Measurements from ENCODE around the gene IGSF3.
A peak's percentile ranks its signal among the peaks of the same experiment; 100 is the strongest.
"Not testable (repeated sequence)": the region's sequence is repeated elsewhere in the genome, so short reads cannot be mapped to it uniquely, and the experiment has no call there.

The IGSF3 gene

DNA sequence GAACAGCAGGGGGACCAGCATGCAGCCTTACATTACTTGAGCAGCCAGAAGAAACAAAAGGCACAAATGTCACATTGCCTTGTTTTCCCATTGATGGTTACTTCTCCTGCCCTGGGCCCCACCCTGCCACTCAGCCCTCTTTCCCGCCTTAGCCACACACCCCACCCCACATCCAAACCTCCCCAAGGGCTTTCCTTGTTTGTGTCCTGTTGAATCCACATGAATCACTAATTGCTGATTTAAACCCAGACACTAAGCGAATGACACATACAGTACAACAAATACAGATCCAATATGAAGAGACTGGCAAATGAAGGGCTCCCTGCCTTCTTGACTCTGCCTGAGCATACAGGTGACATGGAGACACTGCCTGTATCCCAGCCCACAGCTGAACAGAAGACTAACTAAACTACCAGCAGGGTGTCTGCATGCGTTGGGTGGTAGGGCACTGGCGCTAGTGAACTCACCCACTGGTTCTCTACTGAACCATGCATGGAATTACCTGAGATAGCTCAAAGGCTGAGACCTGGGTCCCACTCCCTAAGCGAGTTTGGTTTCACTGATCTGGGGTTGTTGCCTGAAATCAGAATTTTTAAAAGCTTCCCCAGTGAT is 3.1 kb downstream of the IGSF3 start:
- no peak overlapping the region for H3K4me3 ChIP-seq
- no peaks in the 10 kb centered on the region for H3K27me3 ChIP-seq (ENCODE audit: low read depth)
- H3K9me3 ChIP-seq, result no peaks in the 10 kb centered on the region
- in situ Hi-C loops (cut with MboI; ENCODE audit: low sequenced_read_pairs), result no loop called here
- no peaks in the 10 kb centered on the region for H3K36me3 ChIP-seq (replicated peaks)
- peaks cover 9% of the 10 kb centered on the region for H3K4me1 ChIP-seq
- no peak for DNase-seq (ENCODE audit: low spot score in 2 of 2)

DNA sequence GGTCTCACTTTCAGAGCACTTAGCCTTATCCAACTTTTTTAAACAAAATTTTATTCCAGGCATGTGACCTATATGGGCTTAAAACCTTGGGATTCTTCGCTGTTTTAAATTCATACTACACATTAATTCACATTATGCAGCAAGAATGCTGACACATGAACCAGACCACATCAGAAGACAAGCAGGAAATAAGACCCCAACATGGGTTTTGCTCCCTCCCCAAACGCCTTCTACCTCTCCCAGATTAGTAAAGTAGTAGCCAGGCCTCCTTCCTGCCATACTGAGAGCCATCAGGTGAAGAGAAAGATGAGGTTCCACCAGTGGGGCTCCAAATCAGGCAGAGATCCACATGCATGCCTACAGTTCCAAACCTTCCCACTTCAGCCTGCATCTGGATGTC is 3.7 kb downstream of the IGSF3 start:
- Histone ChIP-seq H3K27me3 (ENCODE audit: low read depth) (no peaks in the 10 kb centered on the region), H3K36me3 (replicated peaks) (no peaks in the 10 kb centered on the region), H3K9me3 (no peaks in the 10 kb centered on the region), H3K4me1 (peaks cover 9% of the 10 kb centered on the region), H3K4me3 (no peak overlapping the region)
- DNase-seq (ENCODE audit: low spot score in 2 of 2), result no peak
- in situ Hi-C loops (cut with MboI; ENCODE audit: low sequenced_read_pairs), result no loop called here

- in situ Hi-C loops (cut with MboI; ENCODE audit: low sequenced_read_pairs), result no loop called here
- DNase-seq (ENCODE audit: low spot score in 2 of 2), result no peak
- Histone ChIP-seq H3K27me3 (ENCODE audit: low read depth) (no peaks in the 10 kb centered on the region), H3K4me3 (no peak overlapping the region), H3K9me3 (no peaks in the 10 kb centered on the region), H3K36me3 (replicated peaks) (no peaks in the 10 kb centered on the region), H3K4me1 (peaks cover 4% of the 10 kb centered on the region)
These were observed 5.9 kb downstream of the IGSF3 start for GRCh38 chr1:116661633-116662032.

DNA sequence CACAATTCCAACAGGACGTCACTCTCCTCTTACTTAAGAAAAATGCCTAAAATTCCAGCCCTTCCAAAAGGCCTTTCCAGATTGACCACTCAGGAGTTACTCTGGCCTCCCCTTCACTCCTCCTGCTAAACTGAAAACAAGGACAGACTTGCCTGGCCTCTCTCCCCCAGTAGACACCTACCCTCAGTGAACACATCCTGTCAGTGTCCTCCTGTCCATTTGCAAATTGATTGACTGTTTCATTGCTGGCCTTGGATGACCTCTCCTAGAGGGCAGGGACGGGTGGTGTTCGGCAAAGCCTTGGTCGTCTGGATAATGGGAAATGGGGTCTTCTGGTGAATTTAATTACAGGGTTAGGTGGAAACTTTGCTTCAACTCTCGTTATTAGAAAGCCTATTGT is 8.9 kb downstream of the IGSF3 start:
- H3K9me3 ChIP-seq; H3K36me3 ChIP-seq (replicated peaks); DNase-seq (ENCODE audit: low spot score in 2 of 2); in situ Hi-C loops (cut with MboI; ENCODE audit: low sequenced_read_pairs); H3K4me3 ChIP-seq; H3K4me1 ChIP-seq; H3K27me3 ChIP-seq (ENCODE audit: low read depth): not testable (repeated sequence)

DNA sequence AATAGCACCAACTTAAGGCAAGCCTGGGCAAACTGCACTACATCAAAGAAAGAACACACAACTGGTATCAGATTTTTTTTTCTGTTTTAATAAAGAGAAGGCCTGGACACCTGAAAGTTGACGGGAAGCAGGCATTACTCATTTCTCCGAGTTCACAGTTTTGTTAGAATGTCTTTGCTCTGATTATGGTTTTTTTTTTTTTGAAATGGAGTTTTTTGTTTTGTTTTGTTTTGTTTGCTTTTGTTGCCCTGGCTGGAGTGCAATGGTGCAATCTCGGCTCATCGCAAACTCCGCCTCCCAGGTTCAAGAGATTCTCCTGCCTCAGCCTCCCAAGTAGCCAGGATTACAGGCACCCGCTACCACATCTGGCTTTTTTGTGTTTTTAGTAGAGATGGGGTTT is 9.7 kb downstream of the IGSF3 start:
- DNase-seq (ENCODE audit: low spot score in 2 of 2); H3K36me3 ChIP-seq (replicated peaks); H3K4me3 ChIP-seq; H3K4me1 ChIP-seq; H3K27me3 ChIP-seq (ENCODE audit: low read depth); in situ Hi-C loops (cut with MboI; ENCODE audit: low sequenced_read_pairs); H3K9me3 ChIP-seq: not testable (repeated sequence)

DNA sequence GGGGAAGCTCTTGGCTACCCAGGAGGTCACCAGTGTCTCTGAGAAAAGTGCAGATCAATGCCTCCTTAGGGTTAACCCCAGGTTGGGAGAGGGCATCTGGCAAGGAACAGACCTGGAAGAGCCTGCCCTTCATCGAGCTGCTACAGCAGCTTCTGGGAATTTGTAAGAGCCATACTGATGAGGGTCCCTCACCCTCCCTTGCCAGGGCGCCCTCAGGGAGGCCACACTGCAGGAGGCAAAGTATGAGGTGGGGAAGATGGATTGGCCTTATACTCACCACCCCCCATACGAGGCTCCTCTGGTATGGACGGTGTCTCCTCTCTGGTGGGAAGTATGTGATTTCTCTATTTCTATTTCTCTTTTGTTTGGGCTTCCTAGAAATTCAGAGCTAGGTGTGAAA is 13.2 kb downstream of the IGSF3 start:
- H3K4me1 ChIP-seq, result no peaks in the 10 kb centered on the region
- no peaks in the 10 kb centered on the region for H3K36me3 ChIP-seq (replicated peaks)
- in situ Hi-C loops (cut with MboI; ENCODE audit: low sequenced_read_pairs), result no loop called here
- H3K9me3 ChIP-seq, result no peaks in the 10 kb centered on the region
- no peak overlapping the region for H3K4me3 ChIP-seq
- no peak for DNase-seq (ENCODE audit: low spot score in 2 of 2)
- H3K27me3 ChIP-seq (ENCODE audit: low read depth), result no peaks in the 10 kb centered on the region

DNA sequence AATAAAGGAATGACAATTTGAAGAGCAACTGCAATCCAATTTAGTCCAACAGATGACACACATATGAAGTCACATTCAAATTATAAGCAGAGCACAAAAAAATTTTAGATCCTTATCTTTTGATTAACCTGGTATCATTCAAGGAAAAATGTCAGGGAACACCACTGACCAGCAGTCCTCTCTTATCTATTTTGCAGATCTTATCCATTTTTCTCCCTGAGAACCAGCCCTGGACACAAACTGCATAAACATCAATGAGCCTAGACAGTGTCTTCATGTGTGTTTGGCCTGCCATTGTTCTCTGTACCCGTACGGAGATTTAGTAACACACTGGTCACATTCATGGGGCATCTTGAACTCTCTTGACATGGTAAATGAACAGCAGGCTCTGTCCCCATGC is 14.9 kb downstream of the IGSF3 start:
- H3K36me3 ChIP-seq (replicated peaks); H3K4me1 ChIP-seq; H3K27me3 ChIP-seq (ENCODE audit: low read depth); H3K9me3 ChIP-seq; DNase-seq (ENCODE audit: low spot score in 2 of 2); in situ Hi-C loops (cut with MboI; ENCODE audit: low sequenced_read_pairs); H3K4me3 ChIP-seq: not testable (repeated sequence)

DNA sequence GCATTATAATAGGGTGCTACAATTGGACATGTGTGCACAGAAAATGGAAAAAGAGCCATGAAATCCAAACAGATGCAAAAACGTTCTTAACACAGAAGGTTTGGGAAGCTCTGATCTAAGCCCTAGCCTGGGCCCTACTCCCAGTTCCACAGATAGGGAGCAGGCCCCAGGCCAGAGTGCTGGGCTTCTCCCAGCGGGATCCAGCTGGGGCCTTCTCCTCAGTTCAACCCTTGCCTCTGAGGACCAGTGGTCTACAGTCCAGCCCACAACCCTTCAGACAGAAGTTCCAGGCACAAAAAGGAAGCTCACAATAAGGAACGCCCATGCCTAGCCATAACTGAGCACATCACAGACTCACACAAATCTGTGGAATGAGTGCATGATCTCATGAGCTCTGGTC is 16.8 kb downstream of the IGSF3 start:
- in situ Hi-C loops (cut with MboI; ENCODE audit: low sequenced_read_pairs); H3K4me3 ChIP-seq: not testable (repeated sequence)

DNA sequence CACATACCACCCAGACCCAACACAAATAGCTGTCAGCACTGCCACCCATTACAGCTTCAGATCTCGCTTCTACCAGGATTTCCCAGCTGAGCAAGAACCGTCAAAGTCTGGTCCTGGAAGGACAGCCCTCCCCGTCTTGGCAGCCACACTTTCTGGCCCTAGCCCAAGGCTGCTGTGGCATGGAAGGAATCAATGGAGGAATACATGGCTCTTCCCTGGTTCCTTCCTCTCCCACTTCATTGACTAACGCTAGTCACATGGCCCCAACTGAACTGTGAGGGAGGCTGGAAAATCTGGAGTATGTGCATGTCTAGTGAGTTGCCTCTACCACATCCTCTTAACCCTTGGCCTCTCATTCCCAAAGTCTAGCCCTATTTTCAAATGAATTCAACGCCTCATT is 18.5 kb downstream of the IGSF3 start:
- H3K4me1 ChIP-seq; DNase-seq (ENCODE audit: low spot score in 2 of 2); H3K4me3 ChIP-seq; H3K9me3 ChIP-seq; H3K27me3 ChIP-seq (ENCODE audit: low read depth); in situ Hi-C loops (cut with MboI; ENCODE audit: low sequenced_read_pairs); H3K36me3 ChIP-seq (replicated peaks): not testable (repeated sequence)

More for the DNA sequence above, 16.8 kb downstream of the IGSF3 start:
- not testable (repeated sequence) for DNase-seq (ENCODE audit: low spot score in 2 of 2); H3K4me1 ChIP-seq; H3K36me3 ChIP-seq (replicated peaks); H3K9me3 ChIP-seq; H3K27me3 ChIP-seq (ENCODE audit: low read depth)

DNA sequence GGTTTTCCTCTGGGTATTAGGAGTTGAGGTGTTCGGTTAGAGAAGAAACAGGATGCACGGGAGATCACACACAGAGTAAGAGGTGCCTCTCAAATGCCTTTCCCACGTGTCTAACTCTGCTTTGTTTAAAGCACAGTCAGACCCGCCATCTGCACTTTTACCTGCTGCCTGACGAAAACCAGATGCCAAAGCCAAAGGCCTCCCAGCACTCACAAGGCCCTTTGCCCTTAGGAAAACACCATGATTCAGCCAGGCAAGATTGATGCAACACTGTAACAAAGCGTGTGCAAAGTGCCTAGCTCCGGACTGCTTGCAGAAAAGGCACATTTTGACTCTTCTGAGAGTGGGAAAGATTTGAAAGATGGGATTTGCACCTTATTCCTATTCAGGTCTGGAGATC is 19.2 kb downstream of the IGSF3 start:
- H3K9me3 ChIP-seq; H3K4me1 ChIP-seq; DNase-seq (ENCODE audit: low spot score in 2 of 2); in situ Hi-C loops (cut with MboI; ENCODE audit: low sequenced_read_pairs); H3K36me3 ChIP-seq (replicated peaks); H3K4me3 ChIP-seq; H3K27me3 ChIP-seq (ENCODE audit: low read depth): not testable (repeated sequence)

DNA sequence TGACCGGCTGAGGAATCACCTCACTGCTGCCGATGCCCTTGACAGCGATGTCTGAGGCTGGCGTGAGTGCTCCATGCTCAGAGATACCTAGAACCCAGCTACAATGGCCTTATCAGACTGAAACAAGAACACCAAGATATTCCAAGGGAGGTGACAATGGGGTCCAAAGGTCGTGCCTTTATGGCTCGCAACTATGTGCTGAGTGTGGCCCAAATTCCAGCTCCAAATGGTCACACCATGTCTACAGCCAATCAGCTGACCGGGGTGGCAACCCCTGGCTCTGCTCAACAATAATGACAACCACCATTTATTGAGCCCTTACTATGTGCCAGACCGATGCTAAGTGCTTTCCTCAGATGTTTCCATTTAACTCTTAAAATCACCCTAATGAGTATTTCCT is 20.3 kb downstream of the IGSF3 start:
- H3K4me1 ChIP-seq; H3K4me3 ChIP-seq; DNase-seq (ENCODE audit: low spot score in 2 of 2); H3K9me3 ChIP-seq; H3K36me3 ChIP-seq (replicated peaks); in situ Hi-C loops (cut with MboI; ENCODE audit: low sequenced_read_pairs); H3K27me3 ChIP-seq (ENCODE audit: low read depth): not testable (repeated sequence)

- H3K4me1 ChIP-seq; H3K9me3 ChIP-seq; H3K27me3 ChIP-seq (ENCODE audit: low read depth); H3K36me3 ChIP-seq (replicated peaks); H3K4me3 ChIP-seq; in situ Hi-C loops (cut with MboI; ENCODE audit: low sequenced_read_pairs): not testable (repeated sequence)
- DNase-seq (ENCODE audit: low spot score in 2 of 2), result peak in 1 of 2 experiments; percentile 36
These were observed 20.8 kb downstream of the IGSF3 start for GRCh38 chr1:116646673-116647170.

DNA sequence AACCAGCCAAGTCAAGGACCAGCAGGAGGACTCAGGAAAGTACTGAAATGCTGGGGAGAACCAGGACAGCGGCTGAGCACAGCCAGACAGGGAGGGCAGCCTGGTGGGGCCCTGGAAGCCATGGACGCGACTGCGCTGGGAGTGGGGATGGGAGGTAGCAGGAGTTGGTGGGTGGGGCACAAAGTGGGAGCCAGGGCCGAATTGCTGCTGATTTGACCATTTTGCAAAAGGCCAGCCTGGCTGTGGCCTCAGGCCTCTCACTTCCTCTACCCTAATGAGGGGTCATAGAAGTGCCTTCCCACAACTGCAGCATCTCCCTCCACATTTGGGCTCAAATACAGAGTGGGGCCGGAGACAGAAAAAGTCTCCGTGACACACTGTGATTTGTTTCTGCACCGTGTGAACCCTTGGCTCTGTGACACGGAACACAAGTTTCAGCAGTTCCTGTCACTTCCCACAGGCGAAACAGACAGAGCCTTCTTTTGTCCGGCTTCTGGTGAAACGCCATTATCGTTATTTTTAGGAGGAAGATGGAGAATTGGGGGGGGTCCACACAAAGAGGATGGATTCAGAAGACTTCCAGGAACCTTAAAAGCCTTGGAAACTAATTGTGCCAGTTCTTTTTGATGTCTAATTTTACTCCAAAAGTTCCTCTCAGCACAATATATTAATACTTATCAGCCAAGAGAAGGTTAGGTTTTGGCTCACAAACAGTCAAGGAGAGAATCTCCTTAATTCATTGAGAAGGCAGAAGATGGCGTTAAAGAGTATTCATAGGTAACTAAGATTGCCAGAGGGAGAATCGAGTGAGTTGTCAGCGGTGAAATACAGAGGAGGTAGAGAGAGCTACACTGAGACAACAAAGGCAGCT is 21.5 kb downstream of the IGSF3 start:
- H3K9me3 ChIP-seq; in situ Hi-C loops (cut with MboI; ENCODE audit: low sequenced_read_pairs); DNase-seq (ENCODE audit: low spot score in 2 of 2); H3K36me3 ChIP-seq (replicated peaks); H3K4me1 ChIP-seq; H3K4me3 ChIP-seq; H3K27me3 ChIP-seq (ENCODE audit: low read depth): not testable (repeated sequence)

- in situ Hi-C loops (cut with MboI; ENCODE audit: low sequenced_read_pairs), result not testable (repeated sequence)
These were observed 22.5 kb downstream of the IGSF3 start for GRCh38 chr1:116644993-116645392.

More at GRCh38 chr1:116644993-116645392, 22.5 kb downstream of the IGSF3 start:
- H3K4me1 ChIP-seq; H3K9me3 ChIP-seq; H3K27me3 ChIP-seq (ENCODE audit: low read depth); H3K4me3 ChIP-seq; H3K36me3 ChIP-seq (replicated peaks); DNase-seq (ENCODE audit: low spot score in 2 of 2): not testable (repeated sequence)

All from HAP-1 (cell line).